ENCODE measurements around the gene TCF4. TPM values are rescaled to one million over a fixed set of nuclear protein-coding genes. Genes with fewer than 3 reads are reported as not detected.

TCF4 gene
- total RNA-seq, 2 experiments from 2014 or later: 0.21 to 0.26 TPM

- Mint-ChIP-seq H3K36me3 (ENCODE audit: low read depth) (no peaks in the 10 kb centered on the region), H3K4me3 (no peak overlapping the region), H3K4me1 (ENCODE audit: low read depth) (no peaks in the 10 kb centered on the region), H3K27ac (no peak overlapping the region), H3K27me3 (ENCODE audit: low read depth) (no peaks in the 10 kb centered on the region), H3K9me3 (ENCODE audit: insufficient read depth) (no peaks in the 10 kb centered on the region)
- CTCF ChIA-PET: no interaction called here
- ATAC-seq: no peak
- POLR2A ChIA-PET: no interaction called here
- DNase-seq: no peak
These were observed 304.7 kb downstream of the TCF4 start for GRCh38 chr18:55283309-55283708.

GRCh38 chr18:55280503-55280902 lies 307.5 kb downstream of the TCF4 start:
- no peak for ATAC-seq
- no peaks in the 10 kb centered on the region for H3K27me3 Mint-ChIP-seq (ENCODE audit: low read depth)
- H3K27ac Mint-ChIP-seq: no peak overlapping the region
- H3K9me3 Mint-ChIP-seq (ENCODE audit: insufficient read depth): no peaks in the 10 kb centered on the region
- no peaks in the 10 kb centered on the region for H3K4me1 Mint-ChIP-seq (ENCODE audit: low read depth)
- no peaks in the 10 kb centered on the region for H3K36me3 Mint-ChIP-seq (ENCODE audit: low read depth)
- ChIA-PET CTCF (no interaction called here), POLR2A (no interaction called here)
- DNase-seq: no peak
- H3K4me3 Mint-ChIP-seq: no peak overlapping the region

GRCh38 chr18:55275039-55275901 lies 312.7 kb downstream of the TCF4 start:
- ChIA-PET POLR2A (no interaction called here), CTCF (no interaction called here)
- DNase-seq: no peak
- H3K27ac Mint-ChIP-seq: no peak overlapping the region
- no peak for ATAC-seq
- no peaks in the 10 kb centered on the region for H3K9me3 Mint-ChIP-seq (ENCODE audit: insufficient read depth)
- H3K4me3 Mint-ChIP-seq: no peak overlapping the region
- H3K4me1 Mint-ChIP-seq (ENCODE audit: low read depth): no peaks in the 10 kb centered on the region
- no peaks in the 10 kb centered on the region for H3K36me3 Mint-ChIP-seq (ENCODE audit: low read depth)
- H3K27me3 Mint-ChIP-seq (ENCODE audit: low read depth): no peaks in the 10 kb centered on the region

- no peaks in the 10 kb centered on the region for H3K27me3 Mint-ChIP-seq (ENCODE audit: low read depth)
- ChIA-PET CTCF (interaction anchor here (1.8 kb wide), 1 partner anchor 38 kb away, joined by 6 read pairs; no protein-coding TSS in a partner anchor), POLR2A (no interaction called here)
These were observed 315.3 kb downstream of the TCF4 start for GRCh38 chr18:55272510-55273243.

GRCh38 chr18:55269622-55270021 lies 318.4 kb downstream of the TCF4 start:
- Mint-ChIP-seq H3K36me3 (ENCODE audit: low read depth) (no peaks in the 10 kb centered on the region), H3K27me3 (ENCODE audit: low read depth) (no peaks in the 10 kb centered on the region), H3K4me1 (ENCODE audit: low read depth) (no peaks in the 10 kb centered on the region), H3K27ac (no peak overlapping the region), H3K9me3 (ENCODE audit: insufficient read depth) (no peaks in the 10 kb centered on the region), H3K4me3 (no peak overlapping the region)
- POLR2A ChIA-PET: no interaction called here
- no peak for DNase-seq
- ATAC-seq: no peak
- CTCF ChIA-PET: interaction anchor here (1.4 kb wide), 1 partner anchor 35 kb away, joined by 6 read pairs; no protein-coding TSS in a partner anchor

More at GRCh38 chr18:55272510-55273243, 315.3 kb downstream of the TCF4 start:
- ATAC-seq: no peak
- no peaks in the 10 kb centered on the region for H3K36me3 Mint-ChIP-seq (ENCODE audit: low read depth)
- no peaks in the 10 kb centered on the region for H3K9me3 Mint-ChIP-seq (ENCODE audit: insufficient read depth)
- no peaks in the 10 kb centered on the region for H3K4me1 Mint-ChIP-seq (ENCODE audit: low read depth)
- H3K27ac Mint-ChIP-seq: no peak overlapping the region
- H3K4me3 Mint-ChIP-seq: no peak overlapping the region
- DNase-seq: no peak

- H3K4me1 Mint-ChIP-seq (ENCODE audit: low read depth): no peaks in the 10 kb centered on the region
- no peak overlapping the region for H3K4me3 Mint-ChIP-seq
- H3K27me3 Mint-ChIP-seq (ENCODE audit: low read depth): no peaks in the 10 kb centered on the region
- no peaks in the 10 kb centered on the region for H3K9me3 Mint-ChIP-seq (ENCODE audit: insufficient read depth)
- H3K36me3 Mint-ChIP-seq (ENCODE audit: low read depth): no peaks in the 10 kb centered on the region
- H3K27ac Mint-ChIP-seq: no peak overlapping the region
- CTCF ChIA-PET: interaction anchor here (0.6 kb wide), 1 partner anchor 10 kb away, joined by 3 read pairs; no protein-coding TSS in a partner anchor
- DNase-seq (no peak), ATAC-seq (no peak)
- POLR2A ChIA-PET: no interaction called here
These were observed 319.2 kb downstream of the TCF4 start for GRCh38 chr18:55268628-55269275.

- H3K27me3 Mint-ChIP-seq (ENCODE audit: low read depth): no peaks in the 10 kb centered on the region
- no peaks in the 10 kb centered on the region for H3K4me1 Mint-ChIP-seq (ENCODE audit: low read depth)
- no peak for ATAC-seq
- no peak for DNase-seq
- ChIA-PET CTCF (interaction anchor here (0.6 kb wide), 1 partner anchor 10 kb away, joined by 3 read pairs; no protein-coding TSS in a partner anchor), POLR2A (no interaction called here)
- H3K36me3 Mint-ChIP-seq (ENCODE audit: low read depth): no peaks in the 10 kb centered on the region
- no peak overlapping the region for H3K4me3 Mint-ChIP-seq
- H3K27ac Mint-ChIP-seq: no peak overlapping the region
- no peaks in the 10 kb centered on the region for H3K9me3 Mint-ChIP-seq (ENCODE audit: insufficient read depth)
These were observed 319.8 kb downstream of the TCF4 start for GRCh38 chr18:55268151-55268601.

- no peaks in the 10 kb centered on the region for H3K4me1 Mint-ChIP-seq (ENCODE audit: low read depth)
- H3K36me3 Mint-ChIP-seq (ENCODE audit: low read depth): no peaks in the 10 kb centered on the region
- no peaks in the 10 kb centered on the region for H3K27me3 Mint-ChIP-seq (ENCODE audit: low read depth)
- DNase-seq: no peak
- no peaks in the 10 kb centered on the region for H3K9me3 Mint-ChIP-seq (ENCODE audit: insufficient read depth)
- ATAC-seq: no peak
- ChIA-PET POLR2A (no interaction called here), CTCF (interaction anchor here (1.1 kb wide), 1 partner anchor 32 kb away, joined by 3 read pairs; no protein-coding TSS in a partner anchor)
- no peak overlapping the region for H3K4me3 Mint-ChIP-seq
- no peak overlapping the region for H3K27ac Mint-ChIP-seq
These were observed 321.0 kb downstream of the TCF4 start for GRCh38 chr18:55266981-55267380.

- no peak for ATAC-seq
- ChIA-PET POLR2A (no interaction called here), CTCF (no interaction called here)
- no peaks in the 10 kb centered on the region for H3K27me3 Mint-ChIP-seq (ENCODE audit: low read depth)
- no peak overlapping the region for H3K27ac Mint-ChIP-seq
- H3K36me3 Mint-ChIP-seq (ENCODE audit: low read depth): no peaks in the 10 kb centered on the region
- no peak overlapping the region for H3K4me3 Mint-ChIP-seq
- no peaks in the 10 kb centered on the region for H3K9me3 Mint-ChIP-seq (ENCODE audit: insufficient read depth)
- no peaks in the 10 kb centered on the region for H3K4me1 Mint-ChIP-seq (ENCODE audit: low read depth)
- no peak for DNase-seq
These were observed 322.0 kb downstream of the TCF4 start for GRCh38 chr18:55265984-55266383.

GRCh38 chr18:55265130-55265675 lies 322.8 kb downstream of the TCF4 start:
- Mint-ChIP-seq H3K4me3 (no peak overlapping the region), H3K27me3 (ENCODE audit: low read depth) (no peaks in the 10 kb centered on the region), H3K4me1 (ENCODE audit: low read depth) (no peaks in the 10 kb centered on the region), H3K36me3 (ENCODE audit: low read depth) (no peaks in the 10 kb centered on the region), H3K9me3 (ENCODE audit: insufficient read depth) (no peaks in the 10 kb centered on the region), H3K27ac (no peak overlapping the region)
- ATAC-seq: no peak
- CTCF ChIA-PET: no interaction called here
- POLR2A ChIA-PET: no interaction called here
- DNase-seq: no peak

- POLR2A ChIA-PET: no interaction called here
- Mint-ChIP-seq H3K4me1 (ENCODE audit: low read depth) (no peaks in the 10 kb centered on the region), H3K36me3 (ENCODE audit: low read depth) (no peaks in the 10 kb centered on the region), H3K9me3 (ENCODE audit: insufficient read depth) (no peaks in the 10 kb centered on the region), H3K27ac (no peak overlapping the region), H3K4me3 (no peak overlapping the region), H3K27me3 (ENCODE audit: low read depth) (no peaks in the 10 kb centered on the region)
- CTCF ChIA-PET: no interaction called here
- ATAC-seq (no peak), DNase-seq (no peak)
These were observed 323.9 kb downstream of the TCF4 start for GRCh38 chr18:55264108-55264507.

Measured in activated CD8-positive, alpha-beta T cell treated with anti-CD3 and anti-CD28 coated beads, Interleukin-2, amount 10 ng/mL, durations not matched to agents 7 days and 5 days (primary cell).